Measurements from ENCODE around the gene PLAAT3. TPM values are rescaled to one million over a fixed set of nuclear protein-coding genes. Genes with fewer than 3 reads are reported as not detected.

The PLAAT3 gene
- total RNA-seq, 1 experiment from 2014 or later = 3.6 TPM

DNA sequence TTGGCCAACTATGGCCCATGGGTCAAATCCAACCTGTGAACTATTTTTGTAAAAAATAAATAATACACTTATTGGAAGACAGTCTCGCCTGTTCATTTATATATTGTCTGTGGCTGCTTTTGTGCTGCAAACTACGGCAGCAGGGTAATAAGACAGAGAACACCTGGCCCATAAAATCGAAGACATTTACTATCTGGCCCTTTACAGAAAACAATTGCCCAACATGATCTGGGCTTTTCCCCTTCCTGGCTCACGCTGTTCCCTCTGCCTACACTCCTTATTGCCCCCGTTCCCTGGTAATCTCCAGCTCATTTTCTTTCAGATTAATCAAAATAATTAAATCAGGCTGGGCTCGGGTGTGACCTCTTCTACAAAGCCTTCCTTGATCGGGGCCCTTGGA, 56.7 kb downstream of the PLAAT3 start:
- no peak for DNase-seq (ENCODE audit: unreplicated experiment)
- H3K9me3 Mint-ChIP-seq (ENCODE audit: unreplicated experiment) = no peaks in the 10 kb centered on the region
- no peak overlapping the region for H3K4me3 Mint-ChIP-seq (ENCODE audit: unreplicated experiment)
- CTCF ChIA-PET = interaction anchor here (0.6 kb wide), 1 partner anchor 147 kb away, joined by 4 read pairs; no protein-coding TSS in a partner anchor
- POLR2A ChIA-PET = no interaction called here
- H3K27me3 Mint-ChIP-seq (ENCODE audit: insufficient read depth, unreplicated experiment) = no peaks in the 10 kb centered on the region
- BruUV-seq (replicated peaks) = no TSS peak
- no peak overlapping the region for H3K27ac Mint-ChIP-seq (ENCODE audit: low read depth, unreplicated experiment)
- TF ChIP-seq, protein P1, sequence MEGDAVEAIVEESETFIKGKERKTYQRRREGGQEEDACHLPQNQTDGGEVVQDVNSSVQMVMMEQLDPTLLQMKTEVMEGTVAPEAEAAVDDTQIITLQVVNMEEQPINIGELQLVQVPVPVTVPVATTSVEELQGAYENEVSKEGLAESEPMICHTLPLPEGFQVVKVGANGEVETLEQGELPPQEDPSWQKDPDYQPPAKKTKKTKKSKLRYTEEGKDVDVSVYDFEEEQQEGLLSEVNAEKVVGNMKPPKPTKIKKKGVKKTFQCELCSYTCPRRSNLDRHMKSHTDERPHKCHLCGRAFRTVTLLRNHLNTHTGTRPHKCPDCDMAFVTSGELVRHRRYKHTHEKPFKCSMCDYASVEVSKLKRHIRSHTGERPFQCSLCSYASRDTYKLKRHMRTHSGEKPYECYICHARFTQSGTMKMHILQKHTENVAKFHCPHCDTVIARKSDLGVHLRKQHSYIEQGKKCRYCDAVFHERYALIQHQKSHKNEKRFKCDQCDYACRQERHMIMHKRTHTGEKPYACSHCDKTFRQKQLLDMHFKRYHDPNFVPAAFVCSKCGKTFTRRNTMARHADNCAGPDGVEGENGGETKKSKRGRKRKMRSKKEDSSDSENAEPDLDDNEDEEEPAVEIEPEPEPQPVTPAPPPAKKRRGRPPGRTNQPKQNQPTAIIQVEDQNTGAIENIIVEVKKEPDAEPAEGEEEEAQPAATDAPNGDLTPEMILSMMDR (IDR thresholded peaks at IDR 0.05; ENCODE audit: unreplicated experiment) = no peak
- intact Hi-C loops (cut with micrococcal nuclease) = no loop called here
- peaks cover 16% of the 10 kb centered on the region for H3K4me1 Mint-ChIP-seq (ENCODE audit: insufficient read depth, unreplicated experiment)
- H3K36me3 Mint-ChIP-seq (ENCODE audit: insufficient read depth, unreplicated experiment) = peaks cover 5% of the 10 kb centered on the region

DNA sequence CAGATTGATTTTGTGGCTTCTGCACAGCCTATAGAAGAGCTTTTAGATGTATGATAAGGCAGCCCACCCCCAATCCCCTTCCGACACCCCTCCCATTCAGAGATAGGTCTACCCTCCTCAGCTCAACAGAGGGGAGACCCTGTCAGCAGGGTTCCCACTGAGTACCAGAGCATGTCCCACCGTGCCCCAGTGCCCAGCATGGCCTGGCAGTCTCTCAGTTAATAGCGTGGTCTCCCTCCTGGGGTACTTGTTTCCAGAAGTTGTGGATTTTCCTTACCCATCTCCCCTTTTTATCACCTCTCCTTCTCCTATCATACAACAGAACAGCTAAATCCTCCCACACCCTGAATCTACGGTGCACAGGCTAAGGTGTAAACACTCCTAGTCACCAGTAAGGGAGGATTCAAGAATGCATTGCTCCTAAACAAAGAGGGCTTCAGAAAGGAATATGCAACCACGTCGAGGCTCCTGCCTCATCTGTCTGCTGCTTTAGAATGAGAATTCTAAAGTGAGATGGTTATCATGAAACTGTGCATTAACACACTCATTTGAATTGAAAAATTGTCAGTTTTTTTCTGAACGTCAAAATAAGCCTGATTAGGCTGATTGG, 57.7 kb downstream of the PLAAT3 start:
- TF ChIP-seq, protein P1 (IDR thresholded peaks at IDR 0.05; ENCODE audit: unreplicated experiment) = no peak
- Mint-ChIP-seq H3K27ac (ENCODE audit: low read depth, unreplicated experiment) (no peak overlapping the region), H3K27me3 (ENCODE audit: insufficient read depth, unreplicated experiment) (no peaks in the 10 kb centered on the region), H3K36me3 (ENCODE audit: insufficient read depth, unreplicated experiment) (peaks cover 5% of the 10 kb centered on the region), H3K4me1 (ENCODE audit: insufficient read depth, unreplicated experiment) (peaks cover 16% of the 10 kb centered on the region), H3K4me3 (ENCODE audit: unreplicated experiment) (no peak overlapping the region), H3K9me3 (ENCODE audit: unreplicated experiment) (no peaks in the 10 kb centered on the region)
- intact Hi-C loops (cut with micrococcal nuclease) = no loop called here
- POLR2A ChIA-PET = no interaction called here
- no TSS peak for BruUV-seq (replicated peaks)
- DNase-seq (ENCODE audit: unreplicated experiment) = no peak
- CTCF ChIA-PET = interaction anchor here (0.7 kb wide), 1 partner anchor 83 kb away, joined by 3 read pairs; no protein-coding TSS in a partner anchor

DNA sequence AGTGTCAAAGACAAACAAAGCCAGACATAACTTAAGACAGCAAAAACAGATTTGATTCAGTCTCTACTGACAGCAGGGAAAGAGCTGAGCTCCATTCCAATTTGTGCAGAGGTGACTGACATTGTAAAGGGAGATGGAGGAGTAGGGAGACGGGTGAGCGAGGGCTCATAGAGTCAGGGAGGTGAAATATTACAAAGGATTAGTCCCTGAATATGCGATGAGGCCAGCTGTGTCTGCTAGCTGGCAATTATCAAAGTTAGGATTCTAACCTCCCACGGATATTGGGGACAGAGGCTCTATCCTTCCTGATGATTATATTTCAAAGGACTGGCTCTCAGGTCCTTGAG, 59.4 kb downstream of the PLAAT3 start:
- H3K4me3 Mint-ChIP-seq (ENCODE audit: unreplicated experiment) = no peak overlapping the region
- ChIA-PET CTCF (interaction anchor here (0.8 kb wide), 1 partner anchor 72 kb away, joined by 3 read pairs; no protein-coding TSS in a partner anchor), POLR2A (interaction anchor here (1.2 kb wide), 1 partner anchor 10 kb away, joined by 3 read pairs; no protein-coding TSS in a partner anchor)
- BruUV-seq (replicated peaks) = no TSS peak
- no peaks in the 10 kb centered on the region for H3K27me3 Mint-ChIP-seq (ENCODE audit: insufficient read depth, unreplicated experiment)
- H3K27ac Mint-ChIP-seq (ENCODE audit: low read depth, unreplicated experiment) = no peak overlapping the region
- TF ChIP-seq, protein P1 (IDR thresholded peaks at IDR 0.05; ENCODE audit: unreplicated experiment) = no peak
- H3K9me3 Mint-ChIP-seq (ENCODE audit: unreplicated experiment) = no peaks in the 10 kb centered on the region
- no peak for DNase-seq (ENCODE audit: unreplicated experiment)
- H3K36me3 Mint-ChIP-seq (ENCODE audit: insufficient read depth, unreplicated experiment) = peaks cover 5% of the 10 kb centered on the region
- intact Hi-C loops (cut with micrococcal nuclease) = no loop called here
- peaks cover under 1% of the 10 kb centered on the region for H3K4me1 Mint-ChIP-seq (ENCODE audit: insufficient read depth, unreplicated experiment)

DNA sequence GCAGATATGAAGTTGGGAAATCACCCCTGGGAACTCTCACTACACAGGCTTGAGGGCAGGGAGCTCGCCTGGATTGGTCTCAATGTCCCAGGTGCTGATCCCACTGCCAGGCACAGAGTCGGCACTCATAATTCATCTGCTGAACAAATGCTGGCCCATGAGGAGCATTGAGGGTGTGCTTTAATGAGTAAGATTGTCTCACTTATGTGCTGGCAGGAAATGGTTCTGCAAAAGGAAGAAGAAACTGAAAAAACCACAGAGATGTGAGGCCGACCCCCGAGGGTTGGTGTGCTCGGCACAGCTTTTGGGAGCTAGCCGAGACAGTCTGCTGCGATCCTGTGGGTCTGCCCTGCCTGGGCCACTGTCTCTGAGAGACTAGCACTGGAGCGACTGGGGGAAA, 60.5 kb downstream of the PLAAT3 start:
- Mint-ChIP-seq H3K4me3 (ENCODE audit: unreplicated experiment) (no peak overlapping the region), H3K27me3 (ENCODE audit: insufficient read depth, unreplicated experiment) (no peaks in the 10 kb centered on the region), H3K4me1 (ENCODE audit: insufficient read depth, unreplicated experiment) (no peaks in the 10 kb centered on the region), H3K9me3 (ENCODE audit: unreplicated experiment) (no peaks in the 10 kb centered on the region), H3K36me3 (ENCODE audit: insufficient read depth, unreplicated experiment) (peaks cover 5% of the 10 kb centered on the region), H3K27ac (ENCODE audit: low read depth, unreplicated experiment) (no peak overlapping the region)
- ChIA-PET POLR2A (interaction anchor here (0.6 to 1.2 kb wide), 3 partner anchors 8 to 489 kb away, joined by 3 read pairs; no protein-coding TSS in a partner anchor), CTCF (interaction anchor here (0.5 to 0.6 kb wide), 5 partner anchors 12 to 141 kb away, joined by 3 to 4 read pairs (median 3); no protein-coding TSS in a partner anchor)
- BruUV-seq (replicated peaks) = no TSS peak
- intact Hi-C loops (cut with micrococcal nuclease) = no loop called here
- DNase-seq (ENCODE audit: unreplicated experiment) = no peak
- TF ChIP-seq, protein P1 (IDR thresholded peaks at IDR 0.05; ENCODE audit: unreplicated experiment) = no peak
